Activated CD4-positive, alpha-beta T cell treated with anti-CD3 and anti-CD28 coated beads, Interleukin-10, Interleukin-2, amounts not matched to agents 100 ng/mL and 50 ng/mL, durations not matched to agents 16 hours and 8 hours (primary cell): ENCODE measurements around the gene KCNAB2.

ENCODE experiments used
- DNase-seq: peaks from one replicate; pipeline ENCODE4 v3.0.0-alpha.2; 2020

Gene KCNAB2

DNA sequence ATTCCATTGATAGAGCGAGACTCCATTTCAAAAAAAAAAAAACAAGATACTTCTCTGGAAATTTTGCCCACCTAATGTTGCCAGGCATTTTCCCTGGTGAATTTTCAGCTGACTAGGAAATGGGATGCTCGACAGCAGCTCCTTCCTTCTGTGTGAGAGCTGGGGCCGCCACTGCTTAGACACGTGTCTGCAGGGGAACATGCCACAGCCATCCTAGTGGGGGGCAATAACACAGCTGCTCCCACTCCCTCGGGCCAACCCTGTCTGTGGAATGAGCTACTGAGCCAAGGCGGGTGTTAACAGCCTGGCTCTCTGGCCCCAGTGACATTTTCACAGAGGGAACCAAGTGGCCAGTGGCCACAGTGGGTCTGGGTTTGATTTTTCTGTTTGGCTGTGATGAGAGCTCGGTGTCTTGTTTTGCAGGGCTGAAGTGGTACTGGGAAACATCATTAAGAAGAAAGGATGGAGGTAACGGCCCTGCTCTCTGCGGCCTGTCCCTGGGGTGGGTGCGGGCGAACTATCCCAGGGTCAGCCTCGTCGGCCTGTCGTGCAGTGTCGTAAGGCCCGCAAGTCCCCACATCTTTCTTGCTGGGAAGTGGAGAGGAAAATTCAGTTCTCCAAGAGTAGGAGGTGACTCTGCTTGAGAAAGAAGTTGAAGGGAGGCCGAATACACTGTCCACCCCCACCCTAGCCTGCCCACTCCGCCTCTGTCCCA, 39.2 kb downstream of the KCNAB2 start:
- no peak for DNase-seq

- DNase-seq, result no peak
Measured at GRCh38 chr1:6085666-6086065, 40.0 kb downstream of the KCNAB2 start.

DNA sequence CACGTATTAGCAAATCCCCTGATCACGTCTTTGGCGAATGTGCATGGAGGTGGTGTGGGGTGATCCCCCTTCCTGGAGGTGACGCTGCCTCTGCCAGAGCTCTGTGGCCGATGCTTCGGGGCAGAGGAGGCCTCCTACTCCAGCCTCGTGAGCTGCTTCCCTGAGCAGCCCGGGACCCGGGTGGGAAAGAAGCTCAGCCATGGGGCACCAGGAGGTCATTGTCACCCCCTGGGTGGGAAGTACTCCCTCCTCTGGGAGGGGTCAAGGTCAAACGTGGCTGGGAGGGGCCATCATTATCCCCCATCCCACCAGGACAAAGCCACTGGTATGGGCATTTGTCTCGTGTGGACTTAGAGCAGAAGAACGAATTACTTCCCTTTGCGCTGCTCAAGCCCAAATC, 40.7 kb downstream of the KCNAB2 start:
- no peak for DNase-seq

DNA sequence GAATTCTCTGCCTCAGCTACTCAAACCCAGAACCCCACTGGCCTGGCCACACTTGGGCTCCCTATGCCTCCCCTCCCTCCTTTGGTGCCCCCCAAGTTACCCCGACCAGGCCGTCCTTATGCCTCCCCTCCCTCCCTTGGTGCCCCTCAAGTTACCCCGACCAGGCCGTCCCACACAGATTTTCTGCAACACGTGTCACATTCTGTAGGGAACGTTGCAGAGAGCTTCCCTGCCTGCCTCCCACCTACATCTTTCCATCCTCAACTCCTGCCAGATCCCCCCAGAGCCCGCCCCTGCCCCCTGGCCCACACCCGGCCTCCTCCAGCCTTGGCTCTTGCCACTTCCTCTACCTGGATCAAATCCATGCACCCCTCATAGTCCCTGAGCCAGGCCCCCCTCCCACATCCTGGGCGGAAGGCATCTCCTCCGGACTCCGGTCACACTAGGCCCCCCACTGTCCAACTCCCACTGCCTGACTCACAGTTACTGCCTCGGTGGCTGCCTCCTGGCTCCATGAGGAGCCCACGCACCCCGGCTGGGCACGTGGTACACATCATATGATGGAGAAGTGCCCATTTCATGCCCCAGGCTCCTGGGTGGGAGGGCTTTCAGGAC, 41.2 kb downstream of the KCNAB2 start:
- DNase-seq, result no peak

DNA sequence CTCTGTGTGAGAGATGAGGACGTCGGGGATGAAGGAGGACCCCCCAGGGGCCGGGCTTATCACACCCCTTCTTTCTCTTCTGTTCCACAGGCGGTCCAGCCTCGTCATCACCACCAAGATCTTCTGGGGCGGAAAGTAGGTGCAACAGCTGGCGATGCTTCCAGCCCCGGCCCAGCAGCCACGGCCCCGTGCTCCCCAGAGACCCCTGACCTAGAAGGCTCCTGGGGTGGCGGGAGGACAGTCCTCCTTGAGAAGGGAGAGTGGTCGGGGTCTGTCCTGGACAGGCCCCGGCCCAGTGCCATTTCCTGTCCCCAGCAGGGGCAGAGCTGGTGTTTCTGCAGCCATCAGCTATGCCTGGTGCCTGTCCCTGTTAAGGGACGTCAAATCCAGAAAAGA, 41.7 kb downstream of the KCNAB2 start:
- no peak for DNase-seq

DNA sequence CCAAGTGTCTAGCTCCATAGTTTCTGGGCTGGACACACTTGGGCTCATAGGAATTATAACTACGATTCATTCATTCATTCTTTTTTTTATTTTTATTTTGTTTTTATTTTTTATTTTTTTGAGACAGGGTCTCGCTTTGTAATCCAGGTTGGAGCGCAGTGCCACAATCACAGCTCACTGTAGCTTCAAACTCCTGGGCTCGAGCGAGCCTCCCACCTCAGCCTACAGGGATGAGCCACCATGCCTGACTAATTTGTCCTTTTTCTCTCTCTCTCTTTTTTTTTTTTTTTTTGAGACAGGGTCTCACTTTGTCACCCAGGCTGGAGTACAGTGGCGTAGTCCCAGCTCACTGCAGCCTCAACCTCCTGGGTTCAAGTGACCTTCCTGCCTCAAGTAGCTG, 42.3 kb downstream of the KCNAB2 start:
- DNase-seq, result no peak

GRCh38 chr1:6088956-6089355, 43.3 kb downstream of the KCNAB2 start:
- DNase-seq, result no peak

- DNase-seq, result no peak
Measured at GRCh38 chr1:6090288-6090687, 44.6 kb downstream of the KCNAB2 start.

DNA sequence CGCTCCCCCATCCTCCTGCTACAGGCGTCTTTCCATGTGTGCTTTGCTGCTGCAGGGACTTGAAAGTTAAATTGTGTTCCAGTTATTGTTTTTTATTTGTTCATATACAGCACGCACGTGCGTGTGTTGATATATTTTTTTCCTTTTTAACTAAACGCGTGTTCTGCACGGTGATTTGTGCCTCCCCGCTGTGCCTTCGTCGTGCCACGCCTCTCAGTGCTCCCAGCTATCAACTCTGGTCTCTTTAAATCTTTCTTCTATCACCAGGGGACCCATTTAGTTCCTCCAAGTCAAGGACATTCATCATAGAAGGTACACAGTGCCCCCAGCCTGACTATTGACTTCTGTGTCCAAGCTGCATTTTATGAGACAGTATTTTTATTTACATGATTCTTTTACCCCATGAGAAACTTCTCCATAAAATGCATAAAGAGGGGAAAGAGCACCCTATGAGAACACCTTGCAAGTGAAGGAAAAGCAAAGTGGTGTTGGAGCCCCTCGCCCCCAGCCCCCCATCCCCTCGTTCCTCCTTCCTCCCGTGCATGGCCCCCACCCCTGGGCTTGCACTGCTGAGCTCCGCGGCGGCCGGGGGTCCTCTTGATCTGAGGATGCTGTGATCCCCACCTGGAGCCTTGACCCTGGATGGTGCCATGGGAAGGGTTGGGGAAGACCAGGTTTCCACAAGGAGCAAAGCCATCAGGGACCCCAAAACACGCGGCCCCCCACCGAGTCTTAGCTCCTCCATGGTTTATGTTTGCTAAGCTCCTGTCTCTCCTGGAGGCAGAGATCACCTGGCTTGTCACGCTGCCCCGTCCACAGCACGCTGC, 45.5 kb downstream of the KCNAB2 start:
- DNase-seq, result no peak

DNA sequence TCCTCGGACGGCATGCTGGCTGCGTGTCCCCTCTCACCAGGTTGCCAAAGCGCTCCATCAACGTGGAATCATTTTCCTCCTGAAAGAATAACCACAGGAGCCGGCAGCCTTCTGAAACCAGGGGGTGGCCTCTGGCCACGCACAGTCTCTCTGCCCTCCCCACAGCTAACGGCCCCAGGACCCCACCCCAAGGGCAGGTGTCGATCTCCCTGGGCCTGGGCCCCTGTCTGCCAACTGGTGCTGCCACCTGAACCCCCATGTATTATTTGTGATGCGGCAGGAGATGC, 46.1 kb downstream of the KCNAB2 start:
- DNase-seq, result no peak

DNA sequence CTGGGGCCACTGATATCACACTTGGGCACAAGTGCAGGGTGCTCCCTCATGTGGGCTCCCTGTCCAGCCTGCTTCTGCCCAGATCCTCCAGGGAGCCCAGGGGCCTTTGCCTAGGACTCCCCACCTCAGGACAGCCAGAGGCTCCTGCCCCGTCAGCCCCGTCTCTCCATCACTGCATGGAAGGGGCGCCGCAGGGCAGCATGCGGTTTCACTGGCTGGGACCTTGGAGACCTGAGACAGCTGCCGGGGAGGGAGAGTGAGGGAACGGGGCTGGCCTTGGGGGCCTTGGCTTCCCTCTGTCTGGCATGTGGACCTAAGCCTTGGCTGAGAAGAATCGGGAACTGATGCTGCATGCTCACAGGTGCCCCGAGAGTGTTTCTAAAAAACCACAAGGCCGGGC, 46.5 kb downstream of the KCNAB2 start:
- no peak for DNase-seq

- DNase-seq, result no peak
Measured at GRCh38 chr1:6093071-6093470, 47.4 kb downstream of the KCNAB2 start.

DNA sequence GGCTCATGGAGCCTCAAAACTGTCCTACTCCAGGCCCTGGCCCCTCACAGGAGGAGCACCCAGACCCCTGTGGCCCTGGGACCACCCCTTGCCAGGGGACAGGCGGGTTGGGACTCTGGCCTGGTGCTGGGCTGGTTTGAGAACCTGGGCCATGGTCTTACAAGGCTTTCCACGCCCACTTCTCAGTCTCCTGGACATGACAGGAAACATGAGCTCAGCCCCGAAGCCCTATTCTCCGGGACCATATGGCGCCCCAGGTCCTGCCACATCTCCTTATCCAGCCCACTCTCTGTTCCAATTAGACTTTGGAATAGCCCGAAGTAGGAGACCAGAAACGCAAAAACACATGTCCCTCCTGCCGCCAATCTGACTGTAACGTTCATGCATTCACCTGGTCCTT, 47.9 kb downstream of the KCNAB2 start:
- no peak for DNase-seq

DNA sequence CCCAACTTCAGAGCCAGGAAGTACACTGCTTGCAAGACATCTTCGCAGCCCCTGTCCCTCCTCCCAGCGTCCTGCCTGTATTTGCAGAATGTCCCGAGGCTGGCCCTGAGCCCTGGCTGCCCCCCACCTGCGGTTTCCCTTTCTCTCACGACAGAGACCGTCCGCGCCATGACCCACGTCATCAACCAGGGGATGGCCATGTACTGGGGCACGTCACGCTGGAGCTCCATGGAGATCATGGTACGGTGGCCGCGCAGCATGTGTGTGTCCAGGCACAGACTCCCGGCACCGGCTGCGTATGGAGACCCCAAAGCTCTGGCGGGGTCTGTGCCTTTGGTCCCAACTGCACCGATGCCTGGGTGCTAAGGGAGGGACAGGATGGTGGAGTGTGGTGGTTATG, 48.6 kb downstream of the KCNAB2 start:
- no peak for DNase-seq

GRCh38 chr1:6094801-6095505, 49.3 kb downstream of the KCNAB2 start:
- DNase-seq, result no peak

GRCh38 chr1:6095511-6096242, 50.0 kb downstream of the KCNAB2 start:
- no peak for DNase-seq

GRCh38 chr1:6096243-6097116, 50.8 kb downstream of the KCNAB2 start:
- DNase-seq, result no peak

DNA sequence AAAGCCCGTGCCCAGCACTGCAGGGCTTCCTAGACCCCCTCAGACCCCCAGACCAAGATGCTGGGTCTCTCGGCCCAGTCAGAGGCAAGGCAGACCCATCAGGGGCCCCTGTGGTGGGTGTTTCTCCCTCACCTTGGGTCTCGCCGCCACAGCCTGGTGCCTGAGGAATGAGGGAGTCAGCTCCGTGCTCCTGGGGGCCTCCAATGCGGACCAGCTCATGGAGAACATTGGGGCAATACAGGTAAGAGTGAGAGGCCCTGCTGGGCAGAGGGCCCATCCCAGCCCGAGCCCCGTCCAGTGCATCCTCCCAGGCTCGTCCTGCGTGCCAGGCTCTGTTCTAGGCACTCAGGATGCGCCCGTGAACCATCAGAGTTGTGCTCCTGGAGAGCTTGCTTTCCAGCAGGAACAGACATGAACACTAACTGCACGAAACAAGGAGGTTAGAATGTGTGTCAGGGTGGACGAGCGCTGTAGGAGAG, 51.5 kb downstream of the KCNAB2 start:
- no peak for DNase-seq

DNA sequence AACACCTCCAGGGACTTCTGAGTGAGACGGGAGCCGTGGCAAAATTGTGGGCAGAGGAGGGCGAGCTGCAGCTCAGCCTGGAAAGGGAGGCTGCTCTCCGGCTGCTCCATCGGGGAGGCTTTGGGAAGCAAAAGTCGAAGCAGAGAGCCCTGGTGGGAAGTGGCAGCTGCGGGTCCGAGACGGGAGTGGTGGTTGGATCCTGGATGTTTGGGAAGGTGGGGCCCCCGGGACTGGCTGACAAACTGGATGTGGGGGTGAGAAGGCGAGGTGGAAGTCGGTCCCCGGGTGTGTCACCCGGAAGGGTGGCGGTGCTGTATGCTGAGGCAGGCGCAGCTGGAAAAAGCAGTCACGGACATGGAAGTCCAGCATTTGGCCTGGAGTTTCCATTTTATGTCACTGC, 52.1 kb downstream of the KCNAB2 start:
- DNase-seq, result no peak

DNA sequence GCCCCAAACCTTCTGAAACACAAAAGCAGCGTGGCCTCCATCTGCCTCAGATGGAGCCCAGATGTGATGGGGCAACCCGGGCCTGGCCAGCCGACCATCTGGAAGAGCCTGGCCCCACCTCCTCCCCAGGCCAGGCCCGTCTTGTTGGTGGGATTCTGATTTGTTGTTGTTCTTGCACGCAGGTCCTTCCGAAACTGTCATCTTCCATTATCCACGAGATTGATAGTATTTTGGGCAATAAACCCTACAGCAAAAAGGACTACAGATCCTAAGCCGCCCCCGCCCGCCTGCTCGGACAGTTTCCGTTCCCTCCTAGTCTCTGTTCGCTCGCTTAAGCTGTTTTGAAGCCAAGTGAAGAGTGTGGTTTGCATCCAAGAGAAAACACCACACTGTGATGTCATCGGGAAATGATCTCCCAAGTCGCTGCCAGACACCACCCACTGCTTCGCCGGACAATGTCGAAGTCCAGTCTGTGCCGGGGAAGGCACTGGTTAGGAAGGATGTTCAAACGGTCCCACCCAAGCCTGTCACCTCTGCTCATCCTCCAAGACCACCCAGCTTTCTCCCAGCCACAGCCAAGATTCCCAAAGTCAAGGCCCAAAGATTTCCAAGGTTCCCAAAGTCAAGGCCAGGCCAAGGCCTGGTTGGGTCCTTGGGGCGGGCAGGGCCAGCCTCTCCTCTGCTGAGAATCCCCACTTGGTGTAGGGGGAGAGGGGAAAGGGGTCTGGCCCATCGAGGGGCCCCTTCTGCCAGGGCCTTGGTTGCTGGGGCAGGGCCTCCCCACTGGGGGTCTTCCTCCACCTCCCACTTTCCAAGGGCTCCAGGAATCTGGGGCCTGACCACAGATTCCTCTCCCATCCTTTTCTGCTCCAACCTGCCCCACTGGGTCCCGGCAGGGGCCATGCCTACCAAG, 52.9 kb downstream of the KCNAB2 start:
- DNase-seq, result no peak

DNA sequence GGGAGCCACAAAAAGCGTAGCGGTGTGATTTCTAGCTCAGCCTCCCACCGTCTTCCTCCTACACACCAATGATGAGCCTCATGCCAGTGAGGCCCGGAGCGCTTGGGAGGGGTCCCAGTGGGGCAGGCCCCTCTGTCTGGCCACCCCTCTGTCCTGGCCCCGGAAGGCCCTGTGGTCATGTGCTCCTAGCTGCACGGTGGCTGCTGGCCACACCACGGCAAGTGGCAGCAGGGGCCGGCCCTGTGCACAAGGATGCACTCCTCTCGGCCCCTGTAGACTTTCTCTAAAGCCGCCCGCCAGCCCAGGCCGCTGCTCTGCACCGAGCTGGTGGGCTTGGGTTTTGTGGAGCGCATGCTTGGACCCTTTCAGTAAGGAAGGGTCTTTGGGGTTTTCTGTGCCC, 53.6 kb downstream of the KCNAB2 start:
- no peak for DNase-seq
